ENCODE data around the gene SLC38A7. TPM values are rescaled to one million over a fixed set of nuclear protein-coding genes. Genes with fewer than 3 reads are reported as not detected.
"Not testable (repeated sequence)": the region's sequence is repeated elsewhere in the genome, so short reads cannot be mapped to it uniquely, and the experiment has no call there.

SLC38A7 gene
- total and polyA plus RNA-seq, 2 of the 13 experiments (the other 11 are each of a cell fraction or from before 2014, with no cell fraction given) = 13.2 to 14.1 TPM

DNA sequence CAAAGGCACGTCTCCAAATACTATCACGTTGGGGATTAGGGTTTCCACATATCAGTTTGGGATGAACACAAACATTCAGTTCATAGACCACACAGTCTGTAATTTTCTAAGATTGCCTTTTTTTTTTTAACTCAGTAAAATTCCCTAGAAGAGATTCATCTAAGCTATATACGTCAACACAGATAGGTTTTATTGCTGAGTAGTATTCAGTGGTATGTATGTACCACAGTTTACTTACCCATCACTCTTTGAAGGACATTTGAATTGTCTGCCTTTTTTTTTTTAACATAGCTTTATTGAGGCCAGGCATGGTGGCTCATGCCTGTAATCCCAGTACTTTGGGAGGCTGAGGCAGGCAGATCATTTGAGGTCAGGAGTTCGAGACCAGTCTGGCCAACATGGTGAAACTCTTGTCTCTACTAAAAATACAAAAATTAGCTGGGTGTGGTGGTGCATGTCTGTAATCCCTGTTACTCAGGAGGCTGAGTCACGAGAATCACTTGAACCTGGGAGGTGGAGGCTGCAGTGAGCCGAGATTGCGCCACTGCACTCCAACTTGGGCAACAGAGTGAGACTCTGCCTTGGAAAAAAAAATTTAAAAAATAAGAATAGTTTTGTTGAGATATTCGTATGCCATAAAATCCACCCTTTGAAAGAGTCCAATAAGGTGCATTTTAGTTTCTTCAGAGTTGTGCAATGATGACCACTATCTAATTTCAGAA, 2.6 kb upstream of the SLC38A7 start:
- BruUV-seq (replicated peaks); in situ Hi-C loops (cut with HindIII; ENCODE audit: extremely low pct_ligation_motif_present, low pct_unique_long_range_greater_than_20kb); intact Hi-C loops (cut with micrococcal nuclease; ENCODE audit: unreplicated experiment); H3K4me3 ChIP-seq (replicated peaks in 1 of 3; ENCODE audit: insufficient read depth in 1 of 3, low read depth in 2 of 3, low read length in 3 of 3); H3K27ac ChIP-seq (ENCODE audit: extremely low read length, insufficient read depth, low read length); H3K79me2 ChIP-seq (ENCODE audit: insufficient read depth, low read length); CTCF ChIA-PET (ENCODE audit: low intra/inter-chr PET ratio, low total read pairs); H4K20me1 ChIP-seq (ENCODE audit: insufficient read depth, low read length); ATAC-seq; H3K9me3 ChIP-seq (ENCODE audit: low read length); H2AFZ ChIP-seq (ENCODE audit: low read length); H3K36me3 ChIP-seq (replicated peaks in 1 of 2; ENCODE audit: control insufficient read depth in 1 of 2, insufficient read depth in 2 of 2, low read length in 2 of 2); DNase-seq (ENCODE audit: low spot score); H3K27me3 ChIP-seq (ENCODE audit: control insufficient read depth in 1 of 2, insufficient read depth in 2 of 2, low read length in 2 of 2); H3K9ac ChIP-seq (ENCODE audit: insufficient read depth, low read depth, low read length); FAIRE-seq; H3K4me2 ChIP-seq (ENCODE audit: low read depth, low read length): not testable (repeated sequence)
- POLR2A ChIA-PET = interaction anchor here (0.6 kb wide), 1 partner anchor 335 kb away, joined by 3 read pairs; no protein-coding TSS in a partner anchor
- TF ChIP-seq, protein P1, sequence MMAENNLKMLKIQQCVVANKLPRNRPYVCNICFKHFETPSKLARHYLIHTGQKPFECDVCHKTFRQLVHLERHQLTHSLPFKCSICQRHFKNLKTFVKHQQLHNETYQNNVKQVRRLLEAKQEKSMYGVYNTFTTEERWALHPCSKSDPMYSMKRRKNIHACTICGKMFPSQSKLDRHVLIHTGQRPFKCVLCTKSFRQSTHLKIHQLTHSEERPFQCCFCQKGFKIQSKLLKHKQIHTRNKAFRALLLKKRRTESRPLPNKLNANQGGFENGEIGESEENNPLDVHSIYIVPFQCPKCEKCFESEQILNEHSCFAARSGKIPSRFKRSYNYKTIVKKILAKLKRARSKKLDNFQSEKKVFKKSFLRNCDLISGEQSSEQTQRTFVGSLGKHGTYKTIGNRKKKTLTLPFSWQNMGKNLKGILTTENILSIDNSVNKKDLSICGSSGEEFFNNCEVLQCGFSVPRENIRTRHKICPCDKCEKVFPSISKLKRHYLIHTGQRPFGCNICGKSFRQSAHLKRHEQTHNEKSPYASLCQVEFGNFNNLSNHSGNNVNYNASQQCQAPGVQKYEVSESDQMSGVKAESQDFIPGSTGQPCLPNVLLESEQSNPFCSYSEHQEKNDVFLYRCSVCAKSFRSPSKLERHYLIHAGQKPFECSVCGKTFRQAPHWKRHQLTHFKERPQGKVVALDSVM (CRISPR knock-in tag; IDR thresholded peaks at IDR 0.05) = peak; percentile 39; the same call in 1 of the 2 replicates
- TF ChIP-seq, protein P2, sequence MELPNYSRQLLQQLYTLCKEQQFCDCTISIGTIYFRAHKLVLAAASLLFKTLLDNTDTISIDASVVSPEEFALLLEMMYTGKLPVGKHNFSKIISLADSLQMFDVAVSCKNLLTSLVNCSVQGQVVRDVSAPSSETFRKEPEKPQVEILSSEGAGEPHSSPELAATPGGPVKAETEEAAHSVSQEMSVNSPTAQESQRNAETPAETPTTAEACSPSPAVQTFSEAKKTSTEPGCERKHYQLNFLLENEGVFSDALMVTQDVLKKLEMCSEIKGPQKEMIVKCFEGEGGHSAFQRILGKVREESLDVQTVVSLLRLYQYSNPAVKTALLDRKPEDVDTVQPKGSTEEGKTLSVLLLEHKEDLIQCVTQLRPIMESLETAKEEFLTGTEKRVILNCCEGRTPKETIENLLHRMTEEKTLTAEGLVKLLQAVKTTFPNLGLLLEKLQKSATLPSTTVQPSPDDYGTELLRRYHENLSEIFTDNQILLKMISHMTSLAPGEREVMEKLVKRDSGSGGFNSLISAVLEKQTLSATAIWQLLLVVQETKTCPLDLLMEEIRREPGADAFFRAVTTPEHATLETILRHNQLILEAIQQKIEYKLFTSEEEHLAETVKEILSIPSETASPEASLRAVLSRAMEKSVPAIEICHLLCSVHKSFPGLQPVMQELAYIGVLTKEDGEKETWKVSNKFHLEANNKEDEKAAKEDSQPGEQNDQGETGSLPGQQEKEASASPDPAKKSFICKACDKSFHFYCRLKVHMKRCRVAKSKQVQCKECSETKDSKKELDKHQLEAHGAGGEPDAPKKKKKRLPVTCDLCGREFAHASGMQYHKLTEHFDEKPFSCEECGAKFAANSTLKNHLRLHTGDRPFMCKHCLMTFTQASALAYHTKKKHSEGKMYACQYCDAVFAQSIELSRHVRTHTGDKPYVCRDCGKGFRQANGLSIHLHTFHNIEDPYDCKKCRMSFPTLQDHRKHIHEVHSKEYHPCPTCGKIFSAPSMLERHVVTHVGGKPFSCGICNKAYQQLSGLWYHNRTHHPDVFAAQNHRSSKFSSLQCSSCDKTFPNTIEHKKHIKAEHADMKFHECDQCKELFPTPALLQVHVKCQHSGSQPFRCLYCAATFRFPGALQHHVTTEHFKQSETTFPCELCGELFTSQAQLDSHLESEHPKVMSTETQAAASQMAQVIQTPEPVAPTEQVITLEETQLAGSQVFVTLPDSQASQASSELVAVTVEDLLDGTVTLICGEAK (IDR thresholded peaks at IDR 0.05) = peak; percentile 49; the same call in 1 of the 2 replicates
- TF ChIP-seq, protein P2 (CRISPR knock-in tag; IDR thresholded peaks at IDR 0.05) = 0 out of 2 replicates have a peak, but pooled peaks have one; percentile 54
- H3K4me1 ChIP-seq (ENCODE audit: insufficient read depth, low read length) = peaks cover 19% of the 10 kb centered on the region
- WGBS (ENCODE audit: low lambda C conversion rate) = 29% methylated on average over 8 of the region's 8 CpGs

Data from HepG2 (cell line).